HG03060 (cell line): Measurements from ENCODE around the gene FBXO45.
"Not testable (repeated sequence)": the region's sequence is repeated elsewhere in the genome, so short reads cannot be mapped to it uniquely, and the experiment has no call there.

Source experiments
- ATAC-seq: cut with Tn5 transposase; IDR thresholded peaks from one replicate; pipeline ENCODE4 v1.9.1; 2021; ENCODE audit warnings: low read depth, moderate number of reproducible peaks; ENCODE audit not compliant: unreplicated experiment

The FBXO45 gene

GRCh38 chr3:196555295-196555694, 13.2 kb upstream of the FBXO45 start:
- no peak for ATAC-seq

GRCh38 chr3:196557236-196557635, 11.2 kb upstream of the FBXO45 start:
- ATAC-seq = no peak

GRCh38 chr3:196558476-196558875, 10.0 kb upstream of the FBXO45 start:
- no peak for ATAC-seq

GRCh38 chr3:196559826-196560225, 8.6 kb upstream of the FBXO45 start:
- no peak for ATAC-seq

GRCh38 chr3:196563721-196564225, 4.7 kb upstream of the FBXO45 start:
- no peak for ATAC-seq

GRCh38 chr3:196569003-196569516, 600 bp downstream of the FBXO45 start:
- peak; percentile 24 for ATAC-seq

- not testable (repeated sequence) for ATAC-seq
These were observed 1.9 kb downstream of the FBXO45 start for GRCh38 chr3:196570332-196570731.

GRCh38 chr3:196572389-196572788, 3.9 kb downstream of the FBXO45 start:
- no peak for ATAC-seq

GRCh38 chr3:196585044-196585757, 16.7 kb downstream of the FBXO45 start:
- ATAC-seq = no peak

GRCh38 chr3:196590279-196590678, 21.8 kb downstream of the FBXO45 start:
- no peak for ATAC-seq

- ATAC-seq = no peak
These were observed 27.9 kb downstream of the FBXO45 start for GRCh38 chr3:196596355-196596754.

- ATAC-seq = not testable (repeated sequence)
These were observed 29.7 kb downstream of the FBXO45 start for GRCh38 chr3:196597971-196598733.

GRCh38 chr3:196599734-196600128, 31.3 kb downstream of the FBXO45 start:
- no peak for ATAC-seq

GRCh38 chr3:196600359-196600758, 31.9 kb downstream of the FBXO45 start:
- no peak for ATAC-seq

- no peak for ATAC-seq
These were observed 34.2 kb downstream of the FBXO45 start for GRCh38 chr3:196602673-196603072.

GRCh38 chr3:196603683-196604082, 35.2 kb downstream of the FBXO45 start:
- ATAC-seq = no peak

GRCh38 chr3:196604548-196604947, 36.1 kb downstream of the FBXO45 start:
- ATAC-seq = no peak

- ATAC-seq = no peak
These were observed 40.2 kb downstream of the FBXO45 start for GRCh38 chr3:196608693-196609092.

GRCh38 chr3:196609343-196609775, 40.9 kb downstream of the FBXO45 start:
- ATAC-seq = no peak

GRCh38 chr3:196609805-196610515, 41.5 kb downstream of the FBXO45 start:
- no peak for ATAC-seq
